Ishikawa (cell line): ENCODE results near the gene PCNT.

Source experiments
- CEBPB ChIP-seq: IDR thresholded peaks from 2 replicates; pipeline ENCODE4 v1.6.1; 2012
- CREB1 ChIP-seq: IDR thresholded peaks from 2 replicates; pipeline ENCODE4 v1.6.1; 2012; ENCODE audit warnings: low read depth
- EGR1 ChIP-seq: IDR thresholded peaks from 2 replicates; pipeline ENCODE4 v1.6.1; 2012
- EP300 ChIP-seq: IDR thresholded peaks from 2 replicates; pipeline ENCODE4 v1.6.1; 2012; ENCODE audit warnings: borderline replicate concordance
- FOXM1 ChIP-seq: IDR thresholded peaks from 2 replicates; pipeline ENCODE4 v1.6.1; 2012; ENCODE audit warnings: low read depth, borderline replicate concordance
- MAX ChIP-seq: IDR thresholded peaks from 2 replicates; pipeline ENCODE4 v1.6.1; 2012
- NFIC ChIP-seq: IDR thresholded peaks from 2 replicates; pipeline ENCODE4 v1.6.1; 2012
- RAD21 ChIP-seq: IDR thresholded peaks from 2 replicates; pipeline ENCODE4 v1.6.1; 2012; ENCODE audit warnings: low read depth
- REST ChIP-seq: IDR thresholded peaks from 2 replicates; pipeline ENCODE4 v1.6.1; 2012; ENCODE audit warnings: low read depth, mild to moderate bottlenecking
- TAF1 ChIP-seq: IDR thresholded peaks from 2 replicates; pipeline ENCODE4 v1.6.1; 2012; ENCODE audit warnings: low read depth, mild to moderate bottlenecking
- TCF12 ChIP-seq: IDR thresholded peaks from 2 replicates; pipeline ENCODE4 v1.6.1; 2012; ENCODE audit warnings: low read depth
- TEAD4 ChIP-seq: IDR thresholded peaks from 2 replicates; pipeline ENCODE4 v1.6.1; 2012
- USF1 ChIP-seq: IDR thresholded peaks from 2 replicates; pipeline ENCODE4 v1.6.1; 2012
- YY1 ChIP-seq: IDR thresholded peaks from 2 replicates; pipeline ENCODE4 v1.6.1; 2012; ENCODE audit warnings: low read depth
- ZBTB7A ChIP-seq: IDR thresholded peaks from 2 replicates; pipeline ENCODE4 v1.6.1; 2012; ENCODE audit warnings: low read depth

Gene PCNT

GRCh38 chr21:46299167-46299566 lies 24.8 kb upstream of the PCNT start:
- TF ChIP-seq YY1 (no peak), FOXM1 (no peak), RAD21 (no peak), EP300 (no peak), MAX (no peak), TCF12 (no peak), CREB1 (no peak), TAF1 (no peak), ZBTB7A (no peak), USF1 (no peak), TEAD4 (no peak), NFIC (no peak)

GRCh38 chr21:46301759-46302158 lies 22.2 kb upstream of the PCNT start:
- TF ChIP-seq FOXM1 (no peak), TEAD4 (no peak), EP300 (no peak), CREB1 (no peak), TAF1 (no peak), ZBTB7A (no peak), CEBPB (no peak), YY1 (no peak), MAX (no peak)

GRCh38 chr21:46304437-46304836 lies 19.5 kb upstream of the PCNT start:
- TF ChIP-seq CREB1 (no peak), MAX (no peak), FOXM1 (no peak), RAD21 (no peak), NFIC (no peak), REST (no peak), TEAD4 (no peak), EP300 (no peak), ZBTB7A (no peak), USF1 (no peak), EGR1 (no peak), TAF1 (no peak), TCF12 (no peak), CEBPB (no peak), YY1 (no peak)

- TF ChIP-seq EP300 (no peak), FOXM1 (no peak), RAD21 (no peak), EGR1 (no peak), MAX (no peak), NFIC (no peak), ZBTB7A (no peak), CEBPB (no peak), TCF12 (no peak), USF1 (no peak), TAF1 (no peak), REST (no peak), CREB1 (no peak), TEAD4 (no peak), YY1 (no peak)
Observed at GRCh38 chr21:46304955-46305354, 19.0 kb upstream of the PCNT start.

GRCh38 chr21:46307625-46308024 lies 16.3 kb upstream of the PCNT start:
- TF ChIP-seq ZBTB7A (no peak), TEAD4 (no peak), FOXM1 (no peak), EGR1 (no peak), TAF1 (no peak), MAX (no peak), CREB1 (no peak), REST (no peak), RAD21 (no peak), CEBPB (no peak), EP300 (no peak)
